ENCODE measurements around the gene ATP5MG.
"Not testable (repeated sequence)": the region's sequence is repeated elsewhere in the genome, so short reads cannot be mapped to it uniquely, and the experiment has no call there.

ATP5MG gene

GRCh38 chr11:118401151-118401879 lies at the start of gene ATP5MG:
Gene ATP5MG (plus strand): TSS chr11:118401606. CDS start chr11:118401666, 60 bp downstream.
- DNase-seq: peak; percentile 51

- no peak for DNase-seq
Observed at GRCh38 chr11:118353084-118353710, 48.2 kb upstream of the ATP5MG start.

GRCh38 chr11:118358071-118358470 lies 43.3 kb upstream of the ATP5MG start:
- DNase-seq: no peak

GRCh38 chr11:118359295-118359958 lies 42.0 kb upstream of the ATP5MG start, which contains the start of gene UBE4A:
Gene UBE4A (plus strand): TSS chr11:118359600. CDS start chr11:118365081, 5,481 bp downstream.
- peak; percentile 47 for DNase-seq

GRCh38 chr11:118364956-118365615 lies 36.3 kb upstream of the ATP5MG start:
- no peak for DNase-seq

GRCh38 chr11:118366287-118366686 lies 35.1 kb upstream of the ATP5MG start:
- no peak for DNase-seq

- DNase-seq: no peak
Observed at GRCh38 chr11:118370774-118371173, 30.6 kb upstream of the ATP5MG start.

- DNase-seq: no peak
Observed at GRCh38 chr11:118373263-118373662, 28.1 kb upstream of the ATP5MG start.

GRCh38 chr11:118373871-118374270 lies 27.5 kb upstream of the ATP5MG start:
- no peak for DNase-seq

- DNase-seq: no peak
Observed at GRCh38 chr11:118374729-118375128, 26.7 kb upstream of the ATP5MG start.

- no peak for DNase-seq
Observed at GRCh38 chr11:118375978-118376377, 25.4 kb upstream of the ATP5MG start.

GRCh38 chr11:118379497-118379896 lies 21.9 kb upstream of the ATP5MG start:
- DNase-seq: no peak

- no peak for DNase-seq
Observed at GRCh38 chr11:118380571-118380970, 20.8 kb upstream of the ATP5MG start.

- no peak for DNase-seq
Observed at GRCh38 chr11:118382954-118383353, 18.5 kb upstream of the ATP5MG start.

GRCh38 chr11:118383657-118384056 lies 17.7 kb upstream of the ATP5MG start:
- no peak for DNase-seq

- DNase-seq: no peak
Observed at GRCh38 chr11:118396097-118396501, 5.3 kb upstream of the ATP5MG start.

- DNase-seq: no peak
Observed at GRCh38 chr11:118397448-118397847, 4.0 kb upstream of the ATP5MG start.

GRCh38 chr11:118398791-118399559 lies 2.4 kb upstream of the ATP5MG start:
- DNase-seq: no peak

GRCh38 chr11:118401880-118402590 lies 629 bp downstream of the ATP5MG start:
- DNase-seq: no peak

GRCh38 chr11:118402594-118402993 lies 1.2 kb downstream of the ATP5MG start:
- not testable (repeated sequence) for DNase-seq

- no peak for DNase-seq
Observed at GRCh38 chr11:118406599-118407166, 5.3 kb downstream of the ATP5MG start.

All from GOT3 (cell line).